ENCODE data around the gene OPCML. TPM values are rescaled to one million over a fixed set of nuclear protein-coding genes. Genes with fewer than 3 reads are reported as not detected.

The OPCML gene
- total RNA-seq, 1 experiment from 2014 or later = not detected

- no peak overlapping the region for H3K4me3 Mint-ChIP-seq (ENCODE audit: unreplicated experiment)
- ChIA-PET CTCF (no interaction called here), POLR2A (no interaction called here)
- no peaks in the 10 kb centered on the region for H3K36me3 Mint-ChIP-seq (ENCODE audit: insufficient read depth, unreplicated experiment)
- no TSS peak for BruUV-seq (replicated peaks)
- no peaks in the 10 kb centered on the region for H3K36me3 ChIP-seq (ENCODE audit: control insufficient read depth, insufficient read depth, low read length)
- H3K27me3 Mint-ChIP-seq (ENCODE audit: insufficient read depth, unreplicated experiment) = peaks cover 2% of the 10 kb centered on the region
- intact Hi-C loops (cut with micrococcal nuclease; ENCODE audit: unreplicated experiment) = no loop called here
- H3K9me3 Mint-ChIP-seq (ENCODE audit: unreplicated experiment) = no peaks in the 10 kb centered on the region
- H3K4me3 ChIP-seq (ENCODE audit: low read depth, low read length) = no peak overlapping the region
- no peak for DNase-seq
- no peaks in the 10 kb centered on the region for H3K4me1 ChIP-seq
- no peak overlapping the region for H3K27ac Mint-ChIP-seq (ENCODE audit: unreplicated experiment)
- H3K9me3 ChIP-seq = no peaks in the 10 kb centered on the region
- no peak for TF ChIP-seq CTCF (IDR thresholded peaks at IDR 0.05; ENCODE audit: insufficient read depth in 1 of 2, low read depth in 1 of 2, low read length in 1 of 2, severe bottlenecking in 1 of 2, unreplicated experiment in 1 of 2)
- H3K27me3 ChIP-seq (replicated peaks; ENCODE audit: control insufficient read depth, insufficient read depth, low read length) = no peaks in the 10 kb centered on the region
- no peaks in the 10 kb centered on the region for H3K4me1 Mint-ChIP-seq (ENCODE audit: low read depth, unreplicated experiment)
Measured at GRCh38 chr11:132746305-132746704, 786.0 kb downstream of the OPCML start.

GRCh38 chr11:132745306-132745705 lies 787.0 kb downstream of the OPCML start:
- Mint-ChIP-seq H3K27ac (ENCODE audit: unreplicated experiment) (no peak overlapping the region), H3K4me1 (ENCODE audit: low read depth, unreplicated experiment) (no peaks in the 10 kb centered on the region), H3K4me3 (ENCODE audit: unreplicated experiment) (no peak overlapping the region), H3K9me3 (ENCODE audit: unreplicated experiment) (no peaks in the 10 kb centered on the region), H3K36me3 (ENCODE audit: insufficient read depth, unreplicated experiment) (no peaks in the 10 kb centered on the region), H3K27me3 (ENCODE audit: insufficient read depth, unreplicated experiment) (peaks cover 2% of the 10 kb centered on the region)
- no TSS peak for BruUV-seq (replicated peaks)
- ChIA-PET CTCF (no interaction called here), POLR2A (no interaction called here)
- Histone ChIP-seq H3K27me3 (replicated peaks; ENCODE audit: control insufficient read depth, insufficient read depth, low read length) (no peaks in the 10 kb centered on the region), H3K9me3 (no peaks in the 10 kb centered on the region), H3K4me3 (ENCODE audit: low read depth, low read length) (no peak overlapping the region), H3K4me1 (no peaks in the 10 kb centered on the region), H3K36me3 (ENCODE audit: control insufficient read depth, insufficient read depth, low read length) (no peaks in the 10 kb centered on the region)
- intact Hi-C loops (cut with micrococcal nuclease; ENCODE audit: unreplicated experiment) = no loop called here
- no peak for TF ChIP-seq CTCF (IDR thresholded peaks at IDR 0.05; ENCODE audit: insufficient read depth in 1 of 2, low read depth in 1 of 2, low read length in 1 of 2, severe bottlenecking in 1 of 2, unreplicated experiment in 1 of 2)
- DNase-seq = no peak

GRCh38 chr11:132744771-132745170 lies 787.5 kb downstream of the OPCML start:
- Mint-ChIP-seq H3K4me1 (ENCODE audit: low read depth, unreplicated experiment) (no peaks in the 10 kb centered on the region), H3K36me3 (ENCODE audit: insufficient read depth, unreplicated experiment) (no peaks in the 10 kb centered on the region), H3K27ac (ENCODE audit: unreplicated experiment) (no peak overlapping the region), H3K9me3 (ENCODE audit: unreplicated experiment) (no peaks in the 10 kb centered on the region), H3K4me3 (ENCODE audit: unreplicated experiment) (no peak overlapping the region), H3K27me3 (ENCODE audit: insufficient read depth, unreplicated experiment) (peaks cover 2% of the 10 kb centered on the region)
- H3K27me3 ChIP-seq (replicated peaks; ENCODE audit: control insufficient read depth, insufficient read depth, low read length) = no peaks in the 10 kb centered on the region
- H3K36me3 ChIP-seq (ENCODE audit: control insufficient read depth, insufficient read depth, low read length) = no peaks in the 10 kb centered on the region
- no peak for TF ChIP-seq CTCF (IDR thresholded peaks at IDR 0.05; ENCODE audit: insufficient read depth in 1 of 2, low read depth in 1 of 2, low read length in 1 of 2, severe bottlenecking in 1 of 2, unreplicated experiment in 1 of 2)
- intact Hi-C loops (cut with micrococcal nuclease; ENCODE audit: unreplicated experiment) = no loop called here
- no peaks in the 10 kb centered on the region for H3K4me1 ChIP-seq
- ChIA-PET POLR2A (no interaction called here), CTCF (no interaction called here)
- BruUV-seq (replicated peaks) = no TSS peak
- DNase-seq = no peak
- no peak overlapping the region for H3K4me3 ChIP-seq (ENCODE audit: low read depth, low read length)
- no peaks in the 10 kb centered on the region for H3K9me3 ChIP-seq
